ENCODE measurements around the gene CFHR2.
"Not testable (repeated sequence)": the region's sequence is repeated elsewhere in the genome, so short reads cannot be mapped to it uniquely, and the experiment has no call there.

CFHR2 gene

DNA sequence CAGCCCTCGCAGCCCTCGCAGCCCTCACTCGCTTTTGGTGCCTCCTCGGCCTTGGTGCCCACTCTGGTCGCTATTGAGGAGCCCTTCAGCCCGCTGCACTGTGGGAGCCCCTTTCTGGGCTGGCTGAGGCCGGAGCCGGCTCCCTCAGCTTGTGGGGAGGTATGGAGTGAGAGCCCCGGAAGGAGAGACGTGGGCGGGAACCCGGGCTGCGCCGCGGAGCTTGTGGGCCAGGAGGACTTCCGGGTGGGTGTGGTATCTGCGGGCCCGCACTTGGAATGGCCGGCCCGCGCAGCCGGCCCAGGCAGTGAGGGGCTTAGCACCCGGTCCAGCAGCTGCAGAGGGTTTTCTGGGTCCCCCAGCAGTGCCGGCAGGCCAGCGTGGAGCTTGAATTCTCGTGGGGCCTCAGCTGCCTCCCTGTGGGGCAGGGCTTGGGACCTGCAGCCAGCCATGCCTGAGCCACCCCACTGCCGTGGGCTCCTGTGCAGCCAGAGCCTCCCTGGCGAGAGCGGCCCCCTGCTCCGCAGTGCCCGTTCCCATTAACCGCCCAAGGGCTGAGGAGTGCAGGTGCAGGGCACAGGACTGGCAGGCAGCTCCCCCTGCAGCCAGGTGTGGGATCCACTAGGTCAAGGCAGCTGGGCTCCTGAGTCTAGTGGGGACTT is 9.9 kb upstream of the CFHR2 start:
- H3K27ac Mint-ChIP-seq, result no peak overlapping the region
- peaks cover 3% of the 10 kb centered on the region for H3K27me3 Mint-ChIP-seq (ENCODE audit: low read depth)
- no peaks in the 10 kb centered on the region for H3K4me1 Mint-ChIP-seq
- TF ChIP-seq, protein P1, sequence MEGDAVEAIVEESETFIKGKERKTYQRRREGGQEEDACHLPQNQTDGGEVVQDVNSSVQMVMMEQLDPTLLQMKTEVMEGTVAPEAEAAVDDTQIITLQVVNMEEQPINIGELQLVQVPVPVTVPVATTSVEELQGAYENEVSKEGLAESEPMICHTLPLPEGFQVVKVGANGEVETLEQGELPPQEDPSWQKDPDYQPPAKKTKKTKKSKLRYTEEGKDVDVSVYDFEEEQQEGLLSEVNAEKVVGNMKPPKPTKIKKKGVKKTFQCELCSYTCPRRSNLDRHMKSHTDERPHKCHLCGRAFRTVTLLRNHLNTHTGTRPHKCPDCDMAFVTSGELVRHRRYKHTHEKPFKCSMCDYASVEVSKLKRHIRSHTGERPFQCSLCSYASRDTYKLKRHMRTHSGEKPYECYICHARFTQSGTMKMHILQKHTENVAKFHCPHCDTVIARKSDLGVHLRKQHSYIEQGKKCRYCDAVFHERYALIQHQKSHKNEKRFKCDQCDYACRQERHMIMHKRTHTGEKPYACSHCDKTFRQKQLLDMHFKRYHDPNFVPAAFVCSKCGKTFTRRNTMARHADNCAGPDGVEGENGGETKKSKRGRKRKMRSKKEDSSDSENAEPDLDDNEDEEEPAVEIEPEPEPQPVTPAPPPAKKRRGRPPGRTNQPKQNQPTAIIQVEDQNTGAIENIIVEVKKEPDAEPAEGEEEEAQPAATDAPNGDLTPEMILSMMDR (IDR thresholded peaks at IDR 0.05; ENCODE audit: unreplicated experiment in 3 of 3), result no peak
- H3K9me3 Mint-ChIP-seq, result no peaks in the 10 kb centered on the region
- no peaks in the 10 kb centered on the region for H3K36me3 Mint-ChIP-seq (ENCODE audit: low read depth)
- no peak overlapping the region for H3K4me3 Mint-ChIP-seq

DNA sequence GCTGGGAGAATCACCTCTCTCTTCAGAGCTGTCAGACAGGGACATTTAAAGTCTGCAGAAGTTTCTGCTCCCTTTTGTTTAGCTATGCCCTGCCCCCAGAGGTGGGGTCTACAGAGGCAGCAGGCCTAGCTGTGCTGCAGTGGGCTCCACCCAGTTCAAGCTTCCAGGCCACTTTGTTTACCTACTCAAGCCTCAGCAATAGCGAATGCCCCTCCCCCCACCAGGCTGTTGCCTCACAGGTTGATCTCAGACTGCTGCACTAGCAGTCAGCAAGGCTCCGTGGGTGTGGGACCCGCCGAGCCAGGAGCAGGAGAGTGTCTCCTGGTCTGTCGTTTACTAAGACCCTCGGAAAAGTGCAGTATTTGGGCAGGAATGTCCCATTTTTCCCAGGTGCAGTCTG is 2.1 kb upstream of the CFHR2 start:
- not testable (repeated sequence) for H3K36me3 Mint-ChIP-seq (ENCODE audit: low read depth); H3K4me1 Mint-ChIP-seq; H3K4me3 Mint-ChIP-seq; H3K27ac Mint-ChIP-seq; H3K27me3 Mint-ChIP-seq (ENCODE audit: low read depth); H3K9me3 Mint-ChIP-seq

DNA sequence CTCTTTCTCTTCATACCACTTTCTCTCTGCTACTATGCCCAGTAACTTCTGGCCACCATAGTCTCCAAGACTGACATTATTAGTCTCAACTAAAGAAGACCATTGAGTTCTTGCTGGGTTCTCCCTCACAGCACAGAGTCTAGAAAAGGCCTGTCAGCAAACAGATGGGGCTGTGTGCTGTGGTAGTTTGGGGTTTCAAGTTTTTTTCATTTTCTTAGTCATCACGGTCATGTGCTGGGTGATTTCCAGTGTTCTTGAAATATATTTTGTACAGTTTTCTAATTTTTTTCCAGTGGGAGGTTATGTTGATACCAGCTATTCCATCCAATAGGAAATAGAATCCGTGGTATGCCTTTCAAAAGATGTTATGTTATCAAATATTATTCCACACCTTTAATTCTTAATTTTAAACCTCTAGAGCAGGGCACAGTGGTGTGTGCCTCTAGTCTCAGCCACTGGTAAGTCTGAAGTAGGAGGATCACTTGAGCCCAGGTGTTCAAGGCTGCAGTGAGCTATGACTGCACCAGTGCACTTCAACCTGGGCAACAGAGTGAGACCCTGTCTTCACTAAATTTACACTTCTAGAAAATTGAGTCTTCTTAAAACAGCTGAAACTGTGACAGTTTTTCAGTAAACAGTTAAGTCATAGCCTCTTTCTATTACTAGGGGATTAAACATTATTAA is 8.3 kb downstream of the CFHR2 start:
- no peak overlapping the region for H3K27ac Mint-ChIP-seq
- no peaks in the 10 kb centered on the region for H3K36me3 Mint-ChIP-seq (ENCODE audit: low read depth)
- H3K9me3 Mint-ChIP-seq, result no peaks in the 10 kb centered on the region

DNA sequence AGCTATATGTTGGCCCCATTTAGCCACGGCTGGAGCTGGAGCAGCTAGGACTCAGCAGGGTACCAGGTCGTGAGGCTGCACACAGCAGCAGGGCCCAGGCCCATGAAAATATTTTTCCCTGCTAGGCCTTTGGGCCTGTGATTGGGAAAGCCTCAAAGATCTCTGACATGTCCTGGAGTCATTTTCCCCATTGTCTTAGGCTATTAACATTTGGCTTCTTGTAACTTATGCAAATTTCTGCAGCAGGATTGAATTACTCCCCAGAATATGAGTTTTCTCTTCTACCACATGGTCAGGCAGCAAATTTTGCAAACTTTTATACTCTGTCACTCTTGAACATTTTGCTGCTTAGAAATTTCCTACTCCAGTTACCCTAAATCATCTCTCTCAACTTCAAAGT is 11.2 kb downstream of the CFHR2 start:
- H3K27ac Mint-ChIP-seq, result no peak overlapping the region
- no peaks in the 10 kb centered on the region for H3K4me1 Mint-ChIP-seq
- H3K4me3 Mint-ChIP-seq, result no peak overlapping the region
- no peaks in the 10 kb centered on the region for H3K27me3 Mint-ChIP-seq (ENCODE audit: low read depth)
- H3K9me3 Mint-ChIP-seq, result no peaks in the 10 kb centered on the region
- H3K36me3 Mint-ChIP-seq (ENCODE audit: low read depth), result no peaks in the 10 kb centered on the region
- TF ChIP-seq, protein P1 (IDR thresholded peaks at IDR 0.05; ENCODE audit: unreplicated experiment in 3 of 3), result no peak

More for the DNA sequence above, 8.3 kb downstream of the CFHR2 start:
- TF ChIP-seq, protein P1 (IDR thresholded peaks at IDR 0.05; ENCODE audit: unreplicated experiment in 3 of 3), result no peak
- H3K4me1 Mint-ChIP-seq, result no peaks in the 10 kb centered on the region
- no peak overlapping the region for H3K4me3 Mint-ChIP-seq
- no peaks in the 10 kb centered on the region for H3K27me3 Mint-ChIP-seq (ENCODE audit: low read depth)

DNA sequence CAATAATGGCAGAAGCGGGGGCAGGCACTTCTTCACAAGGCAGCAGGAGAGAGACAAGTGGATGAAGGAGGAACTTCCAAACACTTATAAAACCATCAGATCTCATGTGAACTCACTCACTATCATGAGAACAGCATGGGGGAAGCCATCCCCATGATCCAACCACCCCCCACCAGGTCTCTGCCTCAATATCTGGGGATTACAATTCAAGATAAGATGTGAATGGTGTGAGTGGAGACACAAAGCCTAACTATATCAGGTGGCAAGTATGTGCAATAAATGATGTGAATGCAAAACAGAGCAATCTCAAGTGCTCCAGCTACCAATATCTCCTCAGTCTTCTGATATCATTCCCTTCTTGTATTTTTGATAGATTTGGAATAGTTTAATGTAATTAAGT is 12.4 kb downstream of the CFHR2 start:
- H3K4me3 Mint-ChIP-seq, result no peak overlapping the region
- no peaks in the 10 kb centered on the region for H3K27me3 Mint-ChIP-seq (ENCODE audit: low read depth)
- TF ChIP-seq, protein P1 (IDR thresholded peaks at IDR 0.05; ENCODE audit: unreplicated experiment in 3 of 3), result no peak
- H3K9me3 Mint-ChIP-seq, result no peaks in the 10 kb centered on the region
- H3K27ac Mint-ChIP-seq, result no peak overlapping the region
- no peaks in the 10 kb centered on the region for H3K4me1 Mint-ChIP-seq
- H3K36me3 Mint-ChIP-seq (ENCODE audit: low read depth), result no peaks in the 10 kb centered on the region

DNA sequence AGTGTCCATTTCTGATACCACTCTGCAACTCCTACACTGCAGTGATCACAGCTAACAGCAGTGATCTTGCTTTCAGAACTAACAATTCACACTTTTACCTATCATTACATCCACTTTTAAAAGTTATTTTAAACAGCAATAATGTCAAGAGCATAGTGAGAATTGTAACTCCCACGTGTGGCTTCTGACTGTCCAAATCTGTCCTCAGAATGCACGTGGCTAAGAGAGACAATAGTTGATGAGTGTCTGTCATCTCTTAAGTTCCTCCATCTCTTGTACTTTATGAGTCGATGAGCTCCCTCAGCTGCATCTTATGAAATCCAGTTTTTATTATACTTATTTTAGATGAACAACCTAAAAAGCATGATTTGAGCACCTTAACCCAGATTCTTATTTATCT is 17.3 kb downstream of the CFHR2 start:
- Mint-ChIP-seq H3K27me3 (ENCODE audit: low read depth) (no peaks in the 10 kb centered on the region), H3K27ac (no peak overlapping the region), H3K36me3 (ENCODE audit: low read depth) (no peaks in the 10 kb centered on the region), H3K4me1 (no peaks in the 10 kb centered on the region), H3K4me3 (no peak overlapping the region), H3K9me3 (no peaks in the 10 kb centered on the region)
- TF ChIP-seq, protein P1 (IDR thresholded peaks at IDR 0.05; ENCODE audit: unreplicated experiment in 3 of 3), result no peak

Data from nephron (organoid).